Suppressor macrophage treated with lipopolysaccharide for 4 hours (primary cell): ENCODE data around the gene EN1.

Experiments
- DNase-seq: peaks from one replicate; pipeline ENCODE4 v3.0.0-alpha.2; 2020

EN1 gene

DNA sequence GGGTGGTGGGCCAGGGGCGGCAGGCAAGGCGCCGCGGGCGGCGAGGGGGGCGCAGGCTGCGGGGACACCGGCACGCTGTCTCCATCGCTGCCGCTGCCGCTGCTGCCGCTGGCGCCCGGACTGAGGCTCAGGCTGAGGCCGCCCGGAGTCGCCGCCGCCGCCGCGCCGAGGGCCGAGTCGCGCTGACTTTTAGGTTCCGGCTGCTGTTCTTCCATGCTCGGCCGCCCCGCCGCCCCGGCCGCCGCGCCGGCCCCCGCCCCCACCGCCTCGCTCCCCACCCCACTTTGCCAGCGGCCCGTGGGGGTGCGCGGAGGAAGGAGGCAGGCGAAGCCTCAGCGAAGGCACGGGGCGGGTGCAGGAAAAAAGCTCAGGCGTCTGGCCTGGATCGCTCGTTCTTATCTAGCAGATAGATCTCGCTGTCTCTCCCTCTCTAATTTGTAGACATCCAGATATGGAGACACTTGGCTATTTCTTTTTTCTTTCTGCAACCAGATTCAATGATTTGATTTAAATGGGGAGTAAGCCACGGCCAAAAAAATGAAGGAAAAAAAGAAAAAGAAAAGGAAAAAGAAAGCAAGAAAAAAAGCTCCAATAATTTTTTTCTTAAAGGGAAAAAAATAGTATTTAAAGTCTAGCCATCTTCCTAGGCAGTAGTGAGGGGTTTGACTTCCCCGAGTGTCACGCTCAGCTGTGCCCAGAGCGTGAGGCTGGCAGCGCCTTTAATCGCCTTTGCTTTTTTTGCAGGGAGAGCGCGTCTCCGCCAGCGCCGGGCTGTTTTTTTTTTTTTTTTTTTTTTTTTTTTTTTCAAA is at the start of gene EN1:
Gene EN1, minus strand, starts transcription at position 696 of the 809 bp plus-strand sequence. Its CDS starts 481 bp downstream, at position 215.
- DNase-seq = no peak

- no peak for DNase-seq
These were observed 45.7 kb upstream of the EN1 start for GRCh38 chr2:118893100-118893499.

DNA sequence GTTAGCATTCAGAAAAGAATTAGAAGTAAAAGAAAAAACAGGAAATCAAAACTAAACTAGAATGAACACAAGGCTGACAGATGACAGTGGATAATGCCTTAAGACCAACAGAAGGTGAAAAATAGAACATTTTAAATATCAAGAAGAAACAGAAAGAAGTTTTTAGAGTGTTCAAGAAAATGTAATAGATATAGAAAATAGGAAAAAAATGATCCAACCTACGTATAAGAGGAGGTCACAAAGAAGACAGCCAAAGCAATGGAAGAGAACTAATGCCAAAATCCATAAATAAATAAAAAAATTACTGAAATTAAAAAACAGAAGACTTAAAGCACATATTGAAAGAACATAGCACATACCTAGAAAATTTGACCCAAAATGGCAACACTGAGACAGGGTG is 42.5 kb upstream of the EN1 start:
- no peak for DNase-seq

GRCh38 chr2:118883792-118884191 is 36.3 kb upstream of the EN1 start:
- DNase-seq = no peak

- peak; percentile 86 for DNase-seq
These were observed 35.4 kb upstream of the EN1 start for GRCh38 chr2:118882693-118883336.

DNA sequence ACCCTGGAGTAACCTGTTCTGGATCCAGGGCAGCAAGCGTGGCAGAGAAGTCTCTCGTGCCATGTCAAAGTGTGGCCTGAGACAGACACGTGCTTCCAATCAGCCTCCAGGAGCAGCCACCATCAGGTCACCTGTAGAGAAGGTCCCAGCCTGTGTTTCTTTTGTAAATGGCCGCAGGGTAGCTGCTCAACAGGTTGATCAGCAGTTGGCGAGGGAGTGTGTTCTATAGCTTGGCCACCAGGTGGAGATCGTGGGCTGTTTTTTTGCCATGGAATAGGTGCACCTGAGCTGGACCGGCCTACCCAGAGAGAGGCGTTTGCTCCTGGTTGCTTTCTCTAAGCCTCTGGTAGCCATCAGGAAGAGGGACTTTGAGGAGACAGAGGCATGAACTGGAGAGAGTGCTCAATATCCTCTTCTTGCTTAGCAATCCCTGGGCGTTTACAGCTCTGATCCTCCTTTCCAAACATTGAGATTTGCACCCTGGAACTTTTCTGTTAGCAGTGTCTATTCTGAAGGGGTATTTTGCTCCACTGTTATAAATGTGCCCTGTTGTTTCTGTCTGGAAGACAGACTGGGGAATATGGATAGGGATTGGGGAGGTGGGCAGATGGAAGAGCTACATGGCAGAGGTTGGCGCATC is 34.2 kb upstream of the EN1 start:
- peak; percentile 72 for DNase-seq

DNA sequence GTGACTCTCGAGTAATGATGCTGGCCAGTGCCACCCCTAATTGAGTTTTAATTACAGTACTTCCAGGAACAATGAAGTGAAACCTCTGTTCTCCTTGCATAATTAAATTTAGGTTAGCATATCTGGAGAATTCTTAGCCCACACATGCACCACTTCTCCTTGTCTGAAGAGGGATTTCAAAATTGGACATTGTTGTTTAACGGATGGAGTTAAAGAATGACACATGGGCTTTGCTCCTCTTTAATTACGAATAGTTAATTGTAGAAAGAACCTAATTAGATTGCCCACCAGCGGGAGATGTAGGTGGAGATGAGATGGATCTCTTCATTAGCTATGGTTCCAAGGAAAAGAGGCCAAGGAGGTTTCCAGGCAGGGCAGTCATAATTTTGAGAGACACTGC is 33.1 kb upstream of the EN1 start:
- no peak for DNase-seq

- DNase-seq = peak; percentile 20
These were observed 31.2 kb upstream of the EN1 start for GRCh38 chr2:118878531-118879149.

GRCh38 chr2:118875318-118875717 is 27.9 kb upstream of the EN1 start:
- no peak for DNase-seq

DNA sequence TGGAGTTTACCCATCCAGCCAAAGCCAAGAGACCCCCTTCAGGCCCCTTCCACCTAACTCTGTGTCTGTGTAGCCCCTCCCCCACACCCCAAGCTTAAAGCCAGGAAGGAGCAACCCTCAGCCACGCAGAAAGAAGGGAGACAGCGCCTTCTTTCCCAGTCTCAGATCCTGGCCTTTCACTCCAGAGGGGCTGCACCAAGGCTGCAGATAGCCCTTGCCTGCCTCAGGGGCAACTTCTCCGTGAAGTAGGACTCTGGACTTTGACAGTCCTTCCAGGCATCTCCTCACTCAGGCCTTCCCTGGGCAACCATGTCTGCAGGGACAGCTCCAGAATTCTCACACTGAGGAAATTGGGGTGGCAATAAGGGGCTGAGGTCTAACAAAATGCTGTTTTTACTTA is 26.9 kb upstream of the EN1 start:
- DNase-seq = no peak

DNA sequence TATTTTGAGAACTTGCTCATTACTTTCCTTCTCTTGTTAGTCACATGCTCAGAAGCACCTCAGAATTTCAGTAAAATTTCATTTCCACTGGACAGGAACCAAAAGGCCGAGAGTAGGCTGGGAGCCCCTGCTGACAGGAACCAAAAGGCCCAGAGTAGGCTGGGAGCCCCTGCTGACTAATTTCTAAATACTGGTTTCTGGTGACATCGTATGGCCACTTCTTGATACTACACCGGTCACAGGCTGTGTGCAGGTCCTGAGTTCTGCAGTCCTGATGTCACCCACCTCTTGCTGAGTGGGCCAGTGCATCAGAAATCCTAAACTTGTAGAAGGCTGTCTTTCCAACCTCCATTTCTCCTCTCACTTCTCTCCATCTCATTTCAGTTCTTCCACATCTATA is 17.7 kb upstream of the EN1 start:
- DNase-seq = peak; percentile 63

GRCh38 chr2:118864207-118864606 is 16.8 kb upstream of the EN1 start:
- no peak for DNase-seq

- DNase-seq = no peak
These were observed 14.3 kb upstream of the EN1 start for GRCh38 chr2:118861731-118862130.

DNA sequence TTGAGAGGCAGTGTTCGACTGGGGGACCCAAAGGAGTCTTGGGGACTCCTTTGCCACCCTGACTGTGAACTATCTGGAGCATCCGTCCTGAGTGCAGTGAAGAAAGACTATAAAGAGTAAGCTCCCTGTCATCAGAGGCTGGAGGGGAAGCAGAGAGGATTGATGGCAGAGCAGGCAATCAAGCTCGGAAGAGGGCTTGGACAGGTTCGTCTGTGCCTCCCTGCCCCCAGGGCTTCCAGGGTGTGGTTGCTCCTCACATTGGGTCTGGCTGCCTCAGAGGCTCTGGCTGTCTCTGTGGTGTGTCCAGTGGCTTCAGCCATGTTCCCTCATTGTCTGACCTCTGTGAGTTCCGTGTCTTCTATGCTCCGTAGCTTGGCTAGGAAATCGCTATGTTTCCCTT is 13.8 kb upstream of the EN1 start:
- no peak for DNase-seq

DNA sequence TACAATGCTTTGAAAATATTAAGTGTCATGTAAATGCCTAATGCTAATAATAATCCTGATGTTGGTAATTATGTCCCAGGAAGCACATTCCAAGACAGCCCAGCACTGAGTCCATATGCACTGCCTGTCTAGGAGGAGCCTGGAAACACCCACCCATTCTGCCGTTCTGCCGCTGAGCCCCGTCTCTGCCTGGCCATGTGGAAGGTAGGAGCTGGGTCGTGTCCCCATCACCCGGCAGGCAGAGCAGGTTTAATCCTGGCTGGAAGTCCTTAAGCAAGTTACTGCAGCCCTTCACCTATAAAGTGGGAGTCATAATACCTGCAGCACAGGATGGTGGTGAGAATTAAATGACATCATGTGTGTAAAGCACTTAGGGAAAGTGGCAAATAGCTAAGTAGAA is 13.1 kb upstream of the EN1 start:
- no peak for DNase-seq

DNA sequence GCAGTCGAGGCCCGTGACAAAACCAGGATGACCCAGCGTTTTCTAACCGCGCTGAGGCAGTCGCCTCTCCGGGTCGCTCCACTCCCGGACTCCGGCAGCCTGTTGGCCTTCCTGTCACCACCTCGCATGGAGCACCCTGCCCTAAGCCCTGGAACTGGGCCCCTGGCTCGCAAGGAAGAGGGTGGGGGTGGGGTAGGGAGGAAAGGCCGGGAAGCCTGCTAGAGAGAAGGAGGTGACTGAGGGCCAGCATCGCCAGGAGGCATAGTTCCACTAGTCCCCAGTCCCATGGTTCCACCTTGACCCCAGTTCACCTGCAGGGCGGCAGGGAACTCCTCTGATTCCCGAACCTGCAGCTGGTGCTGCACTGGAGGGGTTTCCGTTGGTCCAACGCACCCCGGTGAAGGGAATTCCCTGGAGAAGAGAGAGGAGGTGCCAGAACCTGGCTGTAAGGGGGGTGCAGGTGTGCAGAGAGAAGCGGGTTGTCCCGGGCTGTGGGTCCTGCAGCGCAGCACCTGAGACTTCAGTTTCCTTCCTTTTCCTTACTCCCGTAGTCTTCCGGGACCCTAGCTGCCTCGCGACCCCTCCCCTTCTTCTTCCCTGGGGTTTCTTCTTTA is 11.8 kb upstream of the EN1 start:
- DNase-seq = no peak

GRCh38 chr2:118858485-118859156 is 11.2 kb upstream of the EN1 start:
- DNase-seq = no peak

GRCh38 chr2:118857677-118858484 is 10.4 kb upstream of the EN1 start:
- no peak for DNase-seq

DNA sequence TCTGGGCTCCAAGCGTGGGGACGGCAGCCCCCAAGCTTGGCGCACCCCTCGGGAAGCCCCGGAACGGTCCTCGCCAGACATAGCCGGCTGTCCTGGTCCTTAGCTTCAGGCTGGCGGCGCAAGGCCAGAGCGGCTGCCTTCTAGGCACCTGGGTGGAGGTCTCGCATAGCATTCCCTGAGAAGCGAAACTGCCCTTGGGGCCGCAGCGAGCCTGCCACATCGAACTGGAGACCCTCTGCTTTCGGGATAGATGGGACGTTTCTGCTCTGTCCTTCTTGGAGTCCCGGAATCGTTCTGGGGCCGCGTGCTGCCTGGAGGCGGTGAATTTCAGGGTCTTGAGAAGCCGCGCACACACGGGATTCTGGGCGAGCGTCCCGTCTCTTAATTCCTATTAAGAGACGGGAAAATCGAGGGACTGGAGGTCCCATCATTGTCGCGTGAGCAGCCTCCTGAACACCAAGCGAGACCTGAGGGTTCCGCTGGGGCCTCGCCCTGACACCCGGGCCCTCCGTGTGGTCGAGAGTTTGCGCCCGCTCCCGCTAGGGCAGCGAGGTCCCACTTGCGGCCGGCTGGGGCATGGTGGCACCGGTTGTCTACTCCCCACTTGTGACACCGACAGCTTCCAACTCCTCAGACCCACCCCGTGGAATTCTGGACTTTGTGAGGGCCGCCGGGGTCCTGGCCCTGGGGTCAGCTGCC is 9.7 kb upstream of the EN1 start:
- no peak for DNase-seq

GRCh38 chr2:118856330-118856977 is 9.0 kb upstream of the EN1 start:
- DNase-seq = no peak
